GM11168 (cell line): ENCODE data around the gene ACTRT2.

ENCODE experiments used
- in situ Hi-C: fragments of 300-500 bp; cut with MboI; formaldehyde crosslinking; loops from one replicate; pipeline ENCODE4 v1.12.0; 2022; ENCODE audit warnings: low sequenced_read_pairs; ENCODE audit not compliant: unreplicated experiment

The ACTRT2 gene

GRCh38 chr1:3029991-3030662 lies 8.9 kb downstream of the ACTRT2 start:
- in situ Hi-C loops, result no loop called here

DNA sequence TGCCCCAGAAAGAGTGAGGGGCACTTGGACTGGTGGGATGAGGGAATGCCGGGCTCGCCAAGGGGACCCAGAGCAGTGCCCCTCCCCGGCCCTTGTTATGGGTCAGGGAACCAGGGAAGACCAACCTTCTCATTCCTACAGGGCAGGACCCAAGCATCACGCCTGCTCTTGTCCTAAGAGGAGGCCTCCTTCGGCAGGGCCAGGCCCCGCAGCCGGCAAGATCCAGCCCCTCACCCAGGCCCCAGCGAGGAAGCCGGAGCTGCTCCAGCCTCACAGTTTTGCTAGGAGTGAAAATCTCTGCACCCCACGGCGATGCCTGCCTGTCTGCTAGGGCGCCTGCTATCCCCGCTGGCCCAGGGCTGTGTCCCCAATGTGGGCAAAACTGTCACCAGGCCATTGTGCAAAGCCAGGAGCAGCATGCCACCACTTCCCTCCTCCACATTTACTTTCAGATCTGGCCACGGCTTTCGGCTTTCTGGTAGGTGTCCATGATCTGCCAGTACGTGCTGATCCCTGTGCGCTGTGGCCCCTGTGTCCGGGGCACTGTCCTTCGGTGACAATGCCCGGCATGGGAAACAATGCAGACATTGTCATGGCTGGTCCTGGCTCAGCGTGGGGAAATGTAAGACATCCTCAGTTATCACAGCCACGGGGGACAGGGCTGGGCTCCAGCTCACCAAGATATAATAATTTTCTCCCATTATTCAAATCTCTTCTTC lies 9.6 kb downstream of the ACTRT2 start:
- in situ Hi-C loops, result no loop called here

- in situ Hi-C loops, result no loop called here
These were observed 10.3 kb downstream of the ACTRT2 start for GRCh38 chr1:3031401-3032221.

DNA sequence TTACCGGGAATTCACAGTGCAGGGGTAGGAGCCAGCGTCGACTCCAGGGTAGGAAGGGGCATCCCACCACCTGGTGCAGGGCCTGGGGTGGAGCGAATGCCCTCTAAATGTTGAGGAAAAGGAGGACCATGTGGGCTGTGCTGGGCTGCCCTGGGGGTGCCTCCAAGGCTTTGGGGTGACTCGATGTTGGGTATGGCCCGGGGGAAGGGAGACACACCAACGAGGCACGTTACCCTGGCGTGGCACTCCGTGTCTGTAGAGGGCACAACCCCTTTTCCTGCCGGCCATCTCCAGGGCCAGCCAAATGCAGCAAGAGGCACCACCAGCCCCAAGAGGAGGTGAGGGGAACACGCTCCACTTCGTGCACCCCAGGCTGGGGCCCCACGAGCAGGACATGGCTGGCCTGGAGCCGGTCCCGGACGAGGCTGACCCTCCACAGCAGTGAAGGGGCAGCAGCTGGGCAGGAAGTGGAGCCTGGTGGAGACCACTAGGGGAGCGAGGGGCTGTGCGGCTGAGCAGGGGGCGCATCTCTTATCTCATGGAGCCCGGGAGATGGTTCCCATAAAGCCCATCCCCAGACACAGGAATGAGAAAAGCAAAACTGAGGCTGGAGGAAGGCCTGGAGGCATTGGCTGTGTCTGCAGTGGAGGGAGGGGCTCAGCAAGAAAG lies 11.2 kb downstream of the ACTRT2 start:
- in situ Hi-C loops, result no loop called here

- in situ Hi-C loops, result no loop called here
These were observed 11.9 kb downstream of the ACTRT2 start for GRCh38 chr1:3033040-3033789.

GRCh38 chr1:3033790-3034090 lies 12.5 kb downstream of the ACTRT2 start:
- in situ Hi-C loops, result no loop called here

DNA sequence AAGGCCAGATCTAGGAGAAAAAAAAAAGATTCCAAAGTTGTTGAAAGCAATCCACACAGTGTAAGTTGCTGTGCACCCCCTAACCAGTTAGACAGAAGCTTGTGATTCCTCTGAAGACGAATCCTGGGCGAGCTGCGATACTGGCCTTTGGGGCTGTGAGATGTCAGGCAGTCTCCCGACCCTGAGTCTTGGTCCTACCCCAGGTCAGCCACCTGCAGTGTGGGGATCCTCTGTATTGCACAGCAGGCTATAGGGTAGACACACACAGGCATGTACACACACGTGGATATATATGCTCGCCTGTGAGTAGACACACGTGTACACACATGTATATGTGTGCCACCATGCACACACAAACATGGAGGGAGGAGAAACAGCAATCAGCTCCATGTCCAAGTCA lies 12.9 kb downstream of the ACTRT2 start:
- in situ Hi-C loops, result no loop called here

DNA sequence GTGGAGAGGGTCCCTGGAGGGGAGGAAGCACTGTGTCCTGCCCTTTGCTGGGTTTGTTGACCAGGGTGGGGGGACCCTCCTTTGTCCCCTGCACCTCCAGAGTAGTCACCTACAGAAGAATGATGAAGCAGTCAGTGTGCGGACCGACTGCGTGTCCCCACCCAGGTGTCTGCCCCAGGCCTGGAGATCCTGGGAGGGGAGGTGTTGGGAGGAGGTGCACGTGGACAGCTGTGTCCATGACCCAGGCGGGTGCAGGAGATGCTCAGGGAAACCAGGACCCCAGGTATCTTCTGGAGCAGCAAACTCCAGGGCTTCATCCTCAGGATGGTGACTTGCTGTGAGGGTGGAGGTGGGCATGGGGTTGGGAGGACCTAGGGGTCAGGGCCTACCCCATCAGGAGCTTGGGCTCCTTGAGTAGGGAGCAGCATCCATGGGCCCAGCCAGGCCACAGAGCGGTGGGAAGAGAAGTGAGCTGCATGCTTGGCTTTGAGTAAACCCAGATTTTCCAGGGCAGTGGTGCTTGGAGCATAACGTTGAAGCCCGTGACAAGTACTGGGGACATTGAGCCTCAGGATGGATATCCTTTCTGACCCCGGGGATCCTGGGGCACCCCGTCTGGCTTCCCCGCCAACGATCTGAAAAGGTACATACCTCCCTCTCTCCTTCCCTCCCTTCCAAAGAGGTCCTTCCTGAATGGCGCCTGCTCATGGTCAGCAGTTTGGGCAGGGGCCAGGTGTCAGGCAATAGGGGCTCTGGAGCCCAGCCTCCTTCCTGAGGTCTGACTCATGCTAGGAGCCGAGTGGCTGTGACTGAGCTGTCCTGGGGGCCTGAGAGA lies 13.7 kb downstream of the ACTRT2 start:
- in situ Hi-C loops, result no loop called here

DNA sequence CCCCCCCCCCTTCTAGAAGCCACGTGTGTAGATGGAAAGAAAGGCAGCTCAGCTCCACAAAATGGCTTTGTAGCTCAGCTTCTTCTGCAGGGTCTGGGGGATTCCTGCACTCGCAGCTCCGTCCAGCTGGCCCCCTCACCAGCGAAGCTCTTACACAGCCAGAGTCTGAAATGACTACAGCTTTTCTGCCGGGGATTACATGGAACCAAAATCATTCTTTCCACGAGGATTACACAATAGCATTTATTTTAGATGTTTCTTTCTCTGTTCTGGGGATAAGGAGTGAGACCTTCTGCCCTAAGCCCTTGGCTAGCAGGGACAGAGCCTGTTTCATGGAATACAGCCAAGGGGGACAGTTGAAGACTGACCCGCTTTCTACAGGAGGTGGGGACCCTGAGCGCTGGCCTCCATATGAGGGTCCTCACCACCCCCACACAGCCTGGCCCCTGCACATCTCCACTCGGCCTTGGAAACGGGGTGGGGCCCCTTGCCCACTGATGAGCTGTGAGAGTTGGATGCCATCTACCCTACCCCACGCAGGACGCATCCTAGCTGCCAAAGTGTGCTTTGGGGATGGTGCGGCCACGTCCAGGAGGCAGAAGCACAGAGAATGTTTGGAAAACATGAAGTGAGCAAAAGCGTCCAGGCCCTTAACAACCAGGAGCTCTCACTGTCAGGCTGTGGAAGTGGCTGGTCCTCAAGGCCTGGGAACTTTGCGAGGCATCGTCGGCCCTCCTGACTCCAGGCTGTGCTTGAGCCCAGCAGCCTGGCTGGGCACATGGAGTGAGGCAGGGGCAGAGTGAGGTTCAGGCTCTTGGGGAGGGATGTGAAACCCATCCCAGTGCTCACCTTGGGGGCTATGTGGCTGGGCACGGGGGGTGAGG lies 14.5 kb downstream of the ACTRT2 start:
- in situ Hi-C loops, result no loop called here

- in situ Hi-C loops, result no loop called here
These were observed 15.4 kb downstream of the ACTRT2 start for GRCh38 chr1:3036447-3037280.

DNA sequence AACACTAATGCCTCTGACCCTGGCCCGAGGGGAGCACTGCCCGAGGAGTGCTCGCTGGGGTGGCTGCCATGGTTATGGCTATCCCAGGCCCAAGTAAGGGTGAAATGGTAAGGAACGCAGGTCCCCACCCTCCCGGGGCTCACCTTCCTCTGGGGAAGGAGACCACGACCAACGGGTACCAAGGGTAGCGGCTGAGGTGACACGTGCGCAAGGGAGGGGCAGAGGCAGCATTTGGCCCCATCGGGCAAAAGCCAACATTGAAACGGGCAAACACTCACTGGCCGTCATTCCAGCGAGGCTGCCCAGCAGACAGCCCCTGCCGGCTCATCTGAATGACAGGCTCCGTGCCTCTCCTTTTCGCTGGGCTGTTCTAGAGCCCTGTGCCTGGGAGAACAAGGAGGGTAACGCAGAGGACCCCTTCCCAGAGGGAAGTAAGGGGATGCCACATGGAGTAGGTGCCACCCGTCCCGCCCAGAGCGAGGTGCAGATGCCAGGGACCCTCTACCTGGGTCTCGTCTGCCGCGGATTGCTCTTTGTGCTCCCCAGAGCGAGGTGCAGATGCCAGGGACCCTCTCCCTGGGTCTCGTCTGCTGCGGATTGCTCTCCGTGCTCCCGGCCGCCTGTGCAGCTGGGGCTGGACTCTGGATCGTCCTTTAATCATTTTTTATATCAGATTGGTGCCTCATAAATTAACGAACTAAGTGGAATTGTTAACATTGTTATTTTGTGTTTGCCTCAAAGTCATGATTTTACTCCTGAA lies 16.2 kb downstream of the ACTRT2 start:
- in situ Hi-C loops, result no loop called here

- in situ Hi-C loops, result no loop called here
These were observed 16.9 kb downstream of the ACTRT2 start for GRCh38 chr1:3038113-3038551.

- in situ Hi-C loops, result no loop called here
These were observed 17.4 kb downstream of the ACTRT2 start for GRCh38 chr1:3038571-3039181.

GRCh38 chr1:3040004-3040403 lies 18.7 kb downstream of the ACTRT2 start:
- in situ Hi-C loops, result no loop called here

GRCh38 chr1:3042481-3042880 lies 21.2 kb downstream of the ACTRT2 start:
- in situ Hi-C loops, result no loop called here

GRCh38 chr1:3049164-3049563 lies 27.9 kb downstream of the ACTRT2 start:
- in situ Hi-C loops, result no loop called here
